SH-SY5Y (cell line): Measurements from ENCODE around the gene CRYL1.

Source experiments
- GATA2 ChIP-seq: IDR thresholded peaks from 2 replicates; pipeline ENCODE4 v1.6.1; 2011; ENCODE audit warnings: mild to moderate bottlenecking, low read depth, low read length
- GATA3 ChIP-seq: IDR thresholded peaks from 2 replicates; pipeline ENCODE4 v1.6.1; 2011; ENCODE audit warnings: low read depth, mild to moderate bottlenecking, low read length, moderate library complexity

- TF ChIP-seq GATA3 (no peak), GATA2 (no peak)
Measured at GRCh38 chr13:20430296-20430695, 95.4 kb downstream of the CRYL1 start.
